Measurements from ENCODE around the gene AGPS.

DNA sequence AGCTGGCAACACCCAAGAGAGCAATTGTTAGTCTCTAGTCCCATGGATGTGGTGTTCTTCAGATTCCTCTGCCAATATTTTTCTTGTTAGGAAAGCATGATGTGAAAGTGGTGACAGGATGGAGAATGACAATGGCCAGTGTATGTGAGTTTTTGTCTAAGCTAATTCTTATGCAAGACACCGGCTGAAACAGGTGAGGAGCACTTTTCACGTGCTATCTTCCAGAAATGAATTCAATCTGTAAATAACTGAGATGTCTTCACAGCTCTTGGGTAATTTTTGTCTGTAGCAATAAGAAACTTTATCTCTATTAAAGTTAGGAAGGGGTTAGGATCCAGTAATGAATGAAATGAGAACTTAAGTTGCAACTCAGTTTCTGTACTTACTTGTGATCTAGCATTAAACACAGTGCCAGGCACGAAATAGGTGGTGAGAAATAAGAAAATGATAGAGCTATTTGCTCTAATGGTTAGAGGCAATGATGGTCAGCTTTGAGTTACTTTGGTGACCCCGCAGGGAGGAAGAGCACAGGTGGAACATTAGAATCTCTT is 676 bp upstream of the AGPS start:
- TF ChIP-seq EZH2 (IDR thresholded peaks at IDR 0.05; ENCODE audit: insufficient read depth, poor library complexity, severe bottlenecking) = no peak
- TF ChIP-seq EZH2phosphoT487 (IDR thresholded peaks at IDR 0.05; ENCODE audit: insufficient read depth, low read depth) = no peak

Measured in GM23248 (cell line).